ENCODE results near the gene SH2D4B.

GRCh38 chr10:80540618-80540980, 2.9 kb downstream of the SH2D4B start:
- TF ChIP-seq CTCF (IDR thresholded peaks at IDR 0.05; ENCODE audit: poor library complexity, severe bottlenecking) = no peak
- no peak for TF ChIP-seq EP300 (conservative IDR thresholded peaks at IDR 0.05; ENCODE audit: poor library complexity, severe bottlenecking)
